ENCODE measurements around the gene PDE3B.

Gene PDE3B

GRCh38 chr11:14650064-14650463, 6.5 kb downstream of the PDE3B start:
- no peak for ATAC-seq
- TF ChIP-seq ZNF70 (CRISPR knock-in tag; IDR thresholded peaks at IDR 0.05): no peak
- no peak for TF ChIP-seq ZFP30 (CRISPR knock-in tag; IDR thresholded peaks at IDR 0.05)
- no peak for TF ChIP-seq OSR1 (CRISPR knock-in tag; IDR thresholded peaks at IDR 0.05)
- no peak for TF ChIP-seq PPARA (CRISPR knock-in tag; IDR thresholded peaks at IDR 0.05; ENCODE audit: borderline replicate concordance)
- no peak for TF ChIP-seq PATZ1 (CRISPR knock-in tag; IDR thresholded peaks at IDR 0.05; ENCODE audit: borderline replicate concordance)
- no peak for TF ChIP-seq ISL1 (CRISPR knock-in tag; IDR thresholded peaks at IDR 0.05)
- TF ChIP-seq ZFP3 (CRISPR knock-in tag; IDR thresholded peaks at IDR 0.05): no peak
- TF ChIP-seq SNAI2 (CRISPR knock-in tag; IDR thresholded peaks at IDR 0.05): no peak
- no peak for TF ChIP-seq TSHZ2 (CRISPR knock-in tag; IDR thresholded peaks at IDR 0.05)
- TF ChIP-seq CSRNP3 (CRISPR knock-in tag; IDR thresholded peaks at IDR 0.05): no peak
- no peak for TF ChIP-seq CSDC2 (CRISPR knock-in tag; IDR thresholded peaks at IDR 0.05)
- no peak for TF ChIP-seq CREB5 (CRISPR knock-in tag; IDR thresholded peaks at IDR 0.05; ENCODE audit: low read depth)
- TF ChIP-seq BACH2 (CRISPR knock-in tag; IDR thresholded peaks at IDR 0.05; ENCODE audit: borderline replicate concordance): no peak
- TF ChIP-seq TOX (CRISPR knock-in tag; IDR thresholded peaks at IDR 0.05; ENCODE audit: borderline replicate concordance): no peak
- TF ChIP-seq GLIS3 (CRISPR knock-in tag; IDR thresholded peaks at IDR 0.05): no peak
- TF ChIP-seq RARB (CRISPR knock-in tag; IDR thresholded peaks at IDR 0.05): no peak
- TF ChIP-seq ZNF565 (CRISPR knock-in tag; conservative IDR thresholded peaks at IDR 0.05; ENCODE audit: low read depth): no peak
- no peak for TF ChIP-seq POU6F1 (CRISPR knock-in tag; IDR thresholded peaks at IDR 0.05; ENCODE audit: borderline replicate concordance, low read depth)
- no peak for TF ChIP-seq ESRRG (CRISPR knock-in tag; IDR thresholded peaks at IDR 0.05)
- no peak for TF ChIP-seq ZNF8 (CRISPR knock-in tag; IDR thresholded peaks at IDR 0.05)

- ATAC-seq: no peak
- TF ChIP-seq ZNF565 (CRISPR knock-in tag; conservative IDR thresholded peaks at IDR 0.05; ENCODE audit: low read depth) (no peak), ARNTL (CRISPR knock-in tag; IDR thresholded peaks at IDR 0.05; ENCODE audit: borderline replicate concordance, low read depth) (no peak), TOX (CRISPR knock-in tag; IDR thresholded peaks at IDR 0.05; ENCODE audit: borderline replicate concordance) (no peak), GLIS3 (CRISPR knock-in tag; IDR thresholded peaks at IDR 0.05) (no peak), CSDC2 (CRISPR knock-in tag; IDR thresholded peaks at IDR 0.05) (no peak), ZNF70 (CRISPR knock-in tag; IDR thresholded peaks at IDR 0.05) (no peak), ZFP30 (CRISPR knock-in tag; IDR thresholded peaks at IDR 0.05) (no peak)
Measured at GRCh38 chr11:14653090-14653489, 9.5 kb downstream of the PDE3B start.

- ATAC-seq: no peak
- no peak for TF ChIP-seq ZNF70 (CRISPR knock-in tag; IDR thresholded peaks at IDR 0.05)
- TF ChIP-seq SNAI2 (CRISPR knock-in tag; IDR thresholded peaks at IDR 0.05): no peak
- TF ChIP-seq PPARA (CRISPR knock-in tag; IDR thresholded peaks at IDR 0.05; ENCODE audit: borderline replicate concordance): no peak
- TF ChIP-seq ESRRG (CRISPR knock-in tag; IDR thresholded peaks at IDR 0.05): no peak
- TF ChIP-seq ZC3H10 (CRISPR knock-in tag; IDR thresholded peaks at IDR 0.05): no peak
- TF ChIP-seq PATZ1 (CRISPR knock-in tag; IDR thresholded peaks at IDR 0.05; ENCODE audit: borderline replicate concordance): no peak
- TF ChIP-seq CSRNP3 (CRISPR knock-in tag; IDR thresholded peaks at IDR 0.05): no peak
- TF ChIP-seq ARNTL (CRISPR knock-in tag; IDR thresholded peaks at IDR 0.05; ENCODE audit: borderline replicate concordance, low read depth): no peak
- no peak for TF ChIP-seq RARB (CRISPR knock-in tag; IDR thresholded peaks at IDR 0.05)
- no peak for TF ChIP-seq ZFP3 (CRISPR knock-in tag; IDR thresholded peaks at IDR 0.05)
- TF ChIP-seq BACH2 (CRISPR knock-in tag; IDR thresholded peaks at IDR 0.05; ENCODE audit: borderline replicate concordance): no peak
- TF ChIP-seq CREB5 (CRISPR knock-in tag; IDR thresholded peaks at IDR 0.05; ENCODE audit: low read depth): no peak
- no peak for TF ChIP-seq OSR1 (CRISPR knock-in tag; IDR thresholded peaks at IDR 0.05)
- no peak for TF ChIP-seq TOX (CRISPR knock-in tag; IDR thresholded peaks at IDR 0.05; ENCODE audit: borderline replicate concordance)
- no peak for TF ChIP-seq ZNF8 (CRISPR knock-in tag; IDR thresholded peaks at IDR 0.05)
- no peak for TF ChIP-seq ZNF565 (CRISPR knock-in tag; conservative IDR thresholded peaks at IDR 0.05; ENCODE audit: low read depth)
Measured at GRCh38 chr11:14655435-14655834, 11.8 kb downstream of the PDE3B start.

All from SK-N-SH treated with all-trans-retinoic acid at 6 μM for 48 hours (cell line).